Measurements from ENCODE around the gene AKAP8L. TPM values are rescaled to one million over a fixed set of nuclear protein-coding genes. Genes with fewer than 3 reads are reported as not detected.
A peak's percentile ranks its signal among the peaks of the same experiment; 100 is the strongest.

Gene AKAP8L
- total RNA-seq, 3 donors from 2014 or later: 74.4 to 111 (median 96.0) TPM

GRCh38 chr19:15449620-15450527, 31.1 kb upstream of the AKAP8L start, which contains the start of gene WIZ:
TSS of gene WIZ (minus strand) at chr19:15449956. CDS start at chr19:15448307, 1,649 bp downstream.
- Histone ChIP-seq H3K9me3 (no peaks in the 10 kb centered on the region), H3K36me3 (ENCODE audit: low read depth) (no peaks in the 10 kb centered on the region), H3K4me3 (peak within 1 kb of the TSS; percentile 26), H3K4me1 (ENCODE audit: low read depth) (peaks cover 17% of the 10 kb centered on the region)
- intact Hi-C loops (cut with DNase I, micrococcal nuclease): no loop called here
- ATAC-seq: peak; percentile 71
- DNase-seq: peak; percentile 88 to 92 (median 92)
- TF ChIP-seq CTCF (IDR thresholded peaks at IDR 0.05): no peak

- H3K36me3 ChIP-seq (ENCODE audit: low read depth): no peaks in the 10 kb centered on the region
- H3K4me1 ChIP-seq (ENCODE audit: low read depth): peaks cover 17% of the 10 kb centered on the region
- no peak for TF ChIP-seq CTCF (IDR thresholded peaks at IDR 0.05)
- ATAC-seq (no peak), DNase-seq (no peak)
- no peaks in the 10 kb centered on the region for H3K9me3 ChIP-seq
- intact Hi-C loops (cut with DNase I, micrococcal nuclease): no loop called here
- peak overlapping the region; percentile 26 for H3K4me3 ChIP-seq
These were observed 30.2 kb upstream of the AKAP8L start for GRCh38 chr19:15448778-15449619.

- peaks cover 13% of the 10 kb centered on the region for H3K4me1 ChIP-seq (ENCODE audit: low read depth)
- no peaks in the 10 kb centered on the region for H3K9me3 ChIP-seq
- DNase-seq (no peak), ATAC-seq (no peak)
- no peak overlapping the region for H3K4me3 ChIP-seq
- no peak for TF ChIP-seq CTCF (IDR thresholded peaks at IDR 0.05)
- no peaks in the 10 kb centered on the region for H3K36me3 ChIP-seq (ENCODE audit: low read depth)
- intact Hi-C loops (cut with DNase I, micrococcal nuclease): no loop called here
These were observed 29.4 kb upstream of the AKAP8L start for GRCh38 chr19:15448044-15448777.

- ATAC-seq: no peak
- H3K36me3 ChIP-seq (ENCODE audit: low read depth): no peaks in the 10 kb centered on the region
- intact Hi-C loops (cut with DNase I, micrococcal nuclease): no loop called here
These were observed 28.3 kb upstream of the AKAP8L start for GRCh38 chr19:15447057-15447456.

More at GRCh38 chr19:15447057-15447456, 28.3 kb upstream of the AKAP8L start:
- DNase-seq: no peak
- Histone ChIP-seq H3K4me3 (no peak overlapping the region), H3K4me1 (ENCODE audit: low read depth) (peaks cover 7% of the 10 kb centered on the region), H3K9me3 (no peaks in the 10 kb centered on the region)
- TF ChIP-seq CTCF (IDR thresholded peaks at IDR 0.05): no peak
